ENCODE results near the gene NUPR1.
"Not testable (repeated sequence)": the region's sequence is repeated elsewhere in the genome, so short reads cannot be mapped to it uniquely, and the experiment has no call there.

Gene NUPR1

DNA sequence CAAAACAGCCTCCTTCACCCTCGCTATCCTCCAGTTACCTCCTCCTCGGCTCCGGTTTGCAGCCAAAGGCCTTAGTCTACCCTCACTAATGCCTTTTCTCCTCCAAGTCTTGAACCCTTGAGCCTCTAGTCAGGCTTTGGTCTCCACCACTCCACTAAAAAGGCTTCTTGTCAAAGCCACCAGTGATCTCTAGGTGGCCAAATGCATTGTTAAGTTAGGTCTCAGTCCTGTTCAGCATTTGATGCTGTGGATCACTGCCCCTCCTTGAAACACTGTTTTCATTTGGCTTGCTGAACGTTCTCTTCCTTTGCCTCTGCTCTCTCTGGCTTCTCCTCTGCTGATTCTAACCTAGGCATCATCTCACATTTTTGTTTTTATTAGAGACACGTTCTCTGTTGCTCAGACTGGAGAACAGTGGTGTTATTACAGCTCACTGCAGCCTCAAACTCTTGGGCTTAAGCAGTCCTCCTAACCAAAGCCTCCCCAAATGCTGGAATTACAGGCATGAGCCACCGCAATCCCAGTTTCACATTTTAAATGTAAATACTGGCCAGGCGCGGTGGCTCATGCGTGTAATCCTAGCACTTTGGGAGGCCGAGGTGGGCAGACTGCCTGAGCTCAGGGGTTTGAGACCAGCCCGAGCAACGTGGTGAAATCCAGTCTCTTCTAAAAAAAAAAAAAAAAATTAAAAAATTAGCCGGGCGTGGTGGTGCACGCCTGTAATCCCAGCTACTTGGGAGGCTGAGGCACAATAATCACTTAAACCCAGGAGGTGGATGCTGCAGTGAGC is 16.1 kb upstream of the NUPR1 start:
- DNase-seq (ENCODE audit: low spot score): no peak

DNA sequence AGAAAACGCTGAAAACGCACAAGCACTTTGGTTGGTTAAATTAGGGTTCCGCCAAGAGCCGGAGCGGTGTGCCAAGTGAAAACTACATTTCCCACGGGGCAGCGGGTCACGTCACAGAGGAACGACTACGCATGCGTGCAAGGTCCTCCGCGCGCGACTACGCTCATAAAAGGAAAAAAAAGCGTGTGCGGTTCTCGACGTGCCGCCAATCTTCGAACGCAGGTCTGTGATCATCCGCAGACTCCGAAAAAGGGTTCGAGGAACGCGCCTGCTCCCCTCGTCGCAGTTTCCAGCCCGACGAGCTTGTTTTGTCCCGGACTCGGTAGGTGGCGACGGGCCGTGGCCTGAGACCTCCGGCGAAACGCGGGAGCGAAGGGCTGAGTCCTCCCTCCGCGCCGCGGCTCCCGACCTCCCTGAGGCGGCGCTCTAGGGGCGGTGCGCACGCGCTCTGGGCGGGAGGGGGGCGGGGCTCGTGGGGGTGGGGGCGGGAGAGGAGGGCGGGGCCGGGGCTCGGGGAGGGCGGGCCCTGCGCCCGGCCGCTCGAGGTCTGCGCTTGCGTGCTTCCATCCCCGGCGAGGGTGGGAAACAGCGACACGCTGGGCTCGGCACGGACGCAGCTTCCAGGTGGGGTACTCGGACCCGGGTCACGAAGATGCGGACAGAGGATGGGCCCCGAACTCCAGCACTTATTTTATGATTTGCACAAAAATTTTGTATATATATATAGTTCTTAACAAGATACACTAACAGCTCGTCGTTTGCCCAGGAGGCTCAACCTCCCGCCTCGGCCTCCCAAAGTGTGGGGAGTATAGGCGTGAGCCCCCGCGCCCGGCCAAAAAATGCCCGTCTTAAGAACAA is 15.2 kb upstream of the NUPR1 start, which contains the start of gene SGF29:
SGF29 (plus strand) TSS at position 145 of the 858 bp plus-strand sequence. CDS start 27,150 bp downstream, outside the sequence.
- DNase-seq (ENCODE audit: low spot score): peak; percentile 95

DNA sequence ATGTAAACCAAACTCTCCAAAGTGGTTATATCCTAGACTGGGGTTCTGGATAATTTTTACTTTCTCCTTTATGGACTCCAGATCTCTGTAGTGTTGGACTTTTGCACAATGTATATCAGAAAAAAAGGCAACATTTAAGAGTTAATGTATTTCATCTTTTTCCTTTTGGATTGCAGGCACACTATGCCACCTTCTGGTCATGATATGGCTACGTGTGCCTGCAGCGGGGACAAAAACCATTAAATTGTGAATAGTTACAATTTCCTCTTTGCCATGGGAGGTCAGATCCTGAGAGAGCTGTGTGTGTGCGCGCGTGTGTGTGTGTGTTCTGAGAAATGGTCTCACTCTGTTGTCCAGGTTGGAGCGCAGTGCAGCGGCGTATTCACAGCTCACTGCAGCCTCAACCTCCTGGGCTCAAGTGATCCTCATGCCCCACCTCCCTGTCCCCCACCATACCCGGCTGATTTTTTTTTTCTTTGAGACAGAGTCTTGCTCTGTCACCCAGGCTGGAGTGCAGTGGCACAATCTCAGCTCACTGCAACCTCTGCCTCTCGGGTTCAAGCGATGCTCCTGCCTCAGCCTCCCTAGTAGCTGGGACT is 10.6 kb upstream of the NUPR1 start:
- peak; percentile 39 for DNase-seq (ENCODE audit: low spot score)

DNA sequence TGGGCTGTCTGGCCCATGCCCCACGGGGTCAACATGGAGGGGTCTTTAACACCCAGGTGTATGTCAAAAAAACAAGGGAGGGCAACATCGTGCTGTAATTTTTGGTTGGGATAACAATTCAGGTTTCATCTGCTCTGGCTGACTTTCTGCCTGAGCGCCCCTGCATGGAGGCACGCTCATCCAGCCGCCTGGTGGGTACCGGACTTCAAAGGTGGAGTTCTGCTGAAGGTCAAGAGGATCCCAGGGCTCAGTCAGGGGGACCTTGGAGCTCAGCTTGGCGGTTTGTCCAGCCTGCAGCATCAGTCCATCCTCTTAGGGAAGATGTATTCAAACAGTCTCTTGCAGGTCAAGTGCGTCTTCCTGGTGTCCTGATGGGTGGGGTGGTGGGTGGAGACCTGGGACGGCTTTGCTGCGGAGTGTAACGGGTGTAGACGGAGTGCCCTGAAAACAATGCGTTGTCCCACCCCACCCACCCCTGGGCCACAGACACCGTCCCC is 9.6 kb upstream of the NUPR1 start:
- DNase-seq (ENCODE audit: low spot score): no peak

DNA sequence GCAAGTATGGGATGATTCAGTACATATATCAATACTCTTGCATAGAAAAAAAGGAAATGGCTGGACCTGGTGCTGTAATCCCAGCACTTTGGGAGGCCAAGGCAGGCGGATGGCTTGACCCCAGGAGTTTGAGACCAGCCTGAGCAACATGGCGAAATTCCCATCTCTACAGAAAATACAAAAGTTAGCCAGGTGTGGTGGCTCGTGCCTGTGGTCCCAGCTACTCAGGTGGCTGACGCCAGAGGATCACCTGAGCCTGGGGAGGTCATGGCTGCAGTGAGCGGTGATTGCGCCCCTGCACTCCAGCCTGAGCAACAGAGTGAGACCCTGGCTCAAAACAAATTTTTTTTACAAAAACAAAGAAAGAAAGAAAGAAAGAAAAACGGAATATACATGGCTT is 7.9 kb upstream of the NUPR1 start:
- no peak for DNase-seq (ENCODE audit: low spot score)

DNA sequence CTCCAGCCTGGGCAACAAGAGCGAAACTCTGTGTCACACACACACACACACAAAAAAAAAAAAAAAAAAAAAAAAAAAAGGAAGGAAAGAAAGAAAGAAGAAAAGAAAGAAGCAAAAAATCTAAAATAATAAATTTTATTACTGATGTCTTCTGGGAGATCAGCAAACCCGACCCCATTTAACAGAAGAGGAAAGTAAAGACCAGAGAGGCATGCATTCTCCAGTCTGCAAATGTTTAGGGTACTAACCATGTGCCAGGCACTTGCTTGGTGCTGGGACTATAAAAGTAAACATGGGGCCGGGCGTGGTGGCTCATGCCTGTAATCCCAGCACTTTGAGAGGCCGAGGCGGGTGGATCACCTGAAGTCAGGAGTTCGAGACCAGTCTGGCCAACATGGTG is 7.2 kb upstream of the NUPR1 start:
- not testable (repeated sequence) for DNase-seq (ENCODE audit: low spot score)

DNA sequence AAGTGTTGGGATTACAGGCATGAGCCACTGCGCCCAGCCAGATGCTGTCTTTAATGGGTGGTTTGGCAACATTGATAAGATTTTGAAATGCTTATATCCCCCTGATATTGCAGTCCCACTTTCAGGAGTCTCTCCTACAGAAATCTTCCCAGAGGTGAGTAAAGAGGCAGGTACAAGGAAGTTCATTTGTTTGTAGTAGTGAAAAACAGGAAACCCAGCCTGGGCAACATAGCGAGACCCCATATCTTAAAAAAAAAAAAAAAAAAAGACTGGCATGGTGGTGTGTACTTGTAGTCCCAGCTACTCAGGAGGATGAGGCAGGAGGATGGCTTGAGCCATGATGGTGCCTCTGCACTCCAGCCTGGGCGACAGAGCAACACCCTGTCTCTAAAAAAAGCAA is 6.2 kb upstream of the NUPR1 start:
- DNase-seq (ENCODE audit: low spot score): no peak

DNA sequence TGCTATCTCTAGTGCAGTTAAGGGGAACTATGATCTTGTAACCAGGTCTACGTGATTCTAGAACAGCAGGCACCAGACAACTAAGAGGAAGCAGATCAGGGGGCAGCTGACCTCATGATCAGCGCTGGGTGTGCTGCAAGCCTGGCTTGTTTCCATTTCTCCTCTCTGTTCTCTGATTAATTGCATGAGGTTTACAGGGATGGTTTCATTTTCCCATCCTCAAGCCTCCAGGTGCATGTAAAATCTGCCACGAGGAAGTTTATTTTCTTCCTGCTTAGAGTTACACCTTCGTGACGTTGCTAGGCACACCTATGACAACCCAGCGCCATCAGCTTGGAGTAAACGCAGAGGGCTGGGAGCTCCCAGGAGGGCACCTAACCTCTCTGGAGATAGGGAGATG is 4.3 kb upstream of the NUPR1 start:
- DNase-seq (ENCODE audit: low spot score): no peak

DNA sequence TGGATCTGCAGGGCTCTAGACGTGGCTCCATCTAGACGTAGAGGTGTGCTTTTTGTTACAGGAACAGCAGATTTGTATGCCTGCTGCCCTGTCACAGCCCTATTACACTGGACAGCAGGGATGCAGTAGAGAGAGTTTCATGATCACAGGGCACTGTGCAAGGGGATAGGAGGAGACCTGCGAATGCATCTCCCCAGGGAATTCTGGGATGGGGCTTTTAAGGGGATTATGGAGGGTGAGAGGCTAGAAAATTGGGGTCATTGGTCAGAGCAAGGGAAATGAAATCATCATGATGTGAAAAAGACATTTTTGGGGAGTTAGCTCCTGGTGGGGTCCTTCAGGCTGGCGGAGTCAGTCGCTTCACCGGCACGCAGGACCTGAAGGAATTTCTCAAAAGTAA is 3.9 kb upstream of the NUPR1 start:
- DNase-seq (ENCODE audit: low spot score): no peak

DNA sequence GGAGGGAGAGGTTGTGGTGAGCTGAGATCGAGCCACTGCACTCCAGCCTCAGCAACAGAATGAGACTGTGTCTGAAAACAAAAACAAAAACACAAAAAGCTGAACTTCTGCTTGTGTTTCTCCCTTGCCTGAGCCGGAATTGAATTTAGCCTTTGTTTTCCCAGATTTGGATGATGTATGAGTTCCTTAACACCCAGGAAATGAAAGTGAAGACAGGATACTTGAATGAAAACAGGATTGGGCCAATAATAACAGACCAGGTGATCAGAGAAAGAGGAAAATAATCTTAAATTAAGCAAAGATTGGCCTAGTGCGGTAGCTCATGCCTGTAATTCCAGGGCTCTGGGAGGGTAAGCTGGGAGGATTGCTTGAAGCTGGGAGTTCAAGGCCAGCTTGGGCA is 1.6 kb upstream of the NUPR1 start:
- no peak for DNase-seq (ENCODE audit: low spot score)

DNA sequence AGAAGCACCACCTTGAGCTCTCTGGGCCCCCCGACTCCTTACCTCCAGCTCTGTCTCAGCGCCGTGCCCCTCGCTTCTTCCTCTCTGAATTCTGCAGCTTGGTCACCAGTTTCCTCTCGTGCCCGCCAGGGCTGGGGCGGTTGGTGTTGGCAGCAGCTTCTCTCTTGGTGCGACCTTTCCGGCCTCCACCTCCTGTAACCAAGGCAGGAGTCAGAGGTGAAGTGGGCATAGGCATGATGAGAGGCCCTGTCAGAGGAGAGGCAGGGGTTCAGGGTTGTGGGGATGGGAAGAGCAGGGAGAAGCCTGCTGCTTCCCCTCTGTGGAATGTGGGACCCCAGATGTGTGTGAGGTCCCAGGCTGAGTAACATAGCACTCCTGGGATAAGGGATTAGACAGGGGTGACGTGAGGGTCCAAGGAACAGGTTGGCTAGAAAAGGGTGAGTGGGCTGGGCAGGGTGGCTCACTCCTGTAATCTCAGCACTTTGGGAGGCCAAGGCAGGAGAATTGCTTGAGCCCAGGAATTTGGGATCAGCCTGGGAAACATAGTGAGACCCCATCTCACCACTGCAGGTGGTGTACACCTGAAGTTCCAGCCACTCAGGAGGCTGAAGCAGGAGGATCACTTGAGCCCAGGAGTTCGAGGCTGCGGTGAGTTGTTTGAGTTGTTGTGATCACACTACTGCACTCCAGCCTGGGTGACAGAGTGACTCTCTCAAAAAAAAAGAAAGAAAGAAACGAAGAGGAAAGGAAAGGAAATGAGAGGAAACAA is 626 bp downstream of the NUPR1 start:
- DNase-seq (ENCODE audit: low spot score): no peak

DNA sequence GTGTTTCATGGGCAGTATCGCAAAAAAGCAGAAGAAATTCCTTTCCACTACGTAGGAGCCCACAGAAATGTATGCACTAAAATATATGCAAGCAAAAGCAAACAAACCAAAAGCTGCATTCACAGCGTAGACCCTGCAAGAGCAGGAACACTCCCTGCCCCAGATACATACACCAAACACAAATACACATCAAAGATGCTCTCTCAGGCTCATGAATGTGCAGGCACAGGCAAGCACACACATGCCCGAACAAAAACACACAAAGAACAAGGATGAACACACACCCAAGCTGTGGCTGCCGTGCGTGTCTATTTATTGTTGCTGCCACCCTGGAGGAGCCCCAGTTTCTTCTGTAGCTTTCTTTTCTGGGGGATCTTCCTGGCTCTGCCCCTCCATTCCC is 1.7 kb downstream of the NUPR1 start:
- no peak for DNase-seq (ENCODE audit: low spot score)

DNA sequence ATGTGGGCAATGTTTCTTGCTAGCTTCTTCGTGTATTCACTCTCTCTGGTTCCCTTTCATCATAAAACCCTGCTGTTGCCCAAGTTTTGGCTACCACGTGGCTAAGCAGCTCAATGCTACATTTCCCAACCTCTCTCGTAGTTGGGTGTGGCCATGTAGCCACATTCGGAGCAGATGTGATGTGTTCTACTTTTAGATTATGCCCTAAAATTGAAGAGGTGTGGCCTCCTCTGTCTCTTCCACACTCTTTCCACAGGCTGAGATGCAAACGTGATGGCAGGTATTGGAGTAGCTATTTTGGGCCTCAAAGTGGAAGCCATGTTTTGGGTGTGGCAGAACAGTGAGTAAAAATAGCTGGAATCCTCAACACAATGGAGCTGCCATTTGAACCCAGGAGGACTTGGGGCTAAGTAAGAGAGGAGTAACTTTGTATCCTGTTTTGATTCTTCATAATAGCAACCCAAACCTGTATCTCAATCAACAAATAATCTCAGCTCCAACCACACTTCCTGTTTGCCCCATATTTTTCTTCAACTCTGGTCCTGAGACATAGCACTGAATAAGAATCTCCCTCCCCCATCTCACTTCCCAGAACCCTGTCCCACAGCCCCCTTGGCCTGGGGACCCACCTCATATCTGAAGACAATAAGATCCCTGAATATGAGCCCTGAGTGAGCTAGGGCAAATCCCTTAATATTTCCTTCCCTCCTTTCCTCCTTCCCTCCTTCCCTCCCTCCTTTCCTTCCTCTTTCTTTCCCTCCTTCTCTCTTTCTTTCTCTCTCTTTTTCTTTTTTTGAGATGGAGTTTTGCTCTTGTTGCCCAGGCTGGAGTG is 4.0 kb downstream of the NUPR1 start:
- DNase-seq (ENCODE audit: low spot score): peak; percentile 39

DNA sequence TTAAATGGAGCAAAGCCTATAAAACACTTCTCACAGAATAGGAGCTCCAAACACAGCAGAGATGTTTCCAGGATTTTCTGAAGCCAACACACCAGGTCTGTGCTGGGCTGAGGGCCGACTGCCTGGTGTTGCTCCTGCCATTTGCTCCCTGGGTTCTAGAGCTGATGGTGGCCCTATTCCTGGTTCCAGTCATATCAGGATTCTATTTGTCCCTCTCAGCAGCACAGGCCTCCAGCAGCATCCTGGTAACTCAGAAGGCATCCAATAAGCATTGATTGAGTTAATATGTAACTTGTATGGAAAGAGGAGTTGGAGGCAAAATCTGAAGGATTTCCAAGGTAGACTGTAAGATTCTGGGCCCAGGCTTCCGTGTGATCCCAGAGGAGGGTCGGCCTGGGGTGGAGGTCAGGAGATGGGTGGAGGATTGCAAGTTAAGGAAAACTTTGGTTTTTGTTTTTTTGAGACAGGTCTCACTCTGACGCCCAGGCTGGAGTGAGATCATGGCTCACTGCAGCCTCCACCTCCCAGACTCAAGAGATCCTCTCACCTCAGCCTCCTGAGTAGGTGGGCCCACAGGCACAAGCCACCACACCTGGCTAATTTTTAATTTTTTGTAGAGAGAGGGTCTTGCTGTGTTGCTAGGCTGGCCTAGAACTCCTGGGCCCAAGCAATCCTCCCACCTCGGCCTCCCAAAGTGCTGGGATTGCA is 5.7 kb downstream of the NUPR1 start:
- DNase-seq (ENCODE audit: low spot score): no peak

DNA sequence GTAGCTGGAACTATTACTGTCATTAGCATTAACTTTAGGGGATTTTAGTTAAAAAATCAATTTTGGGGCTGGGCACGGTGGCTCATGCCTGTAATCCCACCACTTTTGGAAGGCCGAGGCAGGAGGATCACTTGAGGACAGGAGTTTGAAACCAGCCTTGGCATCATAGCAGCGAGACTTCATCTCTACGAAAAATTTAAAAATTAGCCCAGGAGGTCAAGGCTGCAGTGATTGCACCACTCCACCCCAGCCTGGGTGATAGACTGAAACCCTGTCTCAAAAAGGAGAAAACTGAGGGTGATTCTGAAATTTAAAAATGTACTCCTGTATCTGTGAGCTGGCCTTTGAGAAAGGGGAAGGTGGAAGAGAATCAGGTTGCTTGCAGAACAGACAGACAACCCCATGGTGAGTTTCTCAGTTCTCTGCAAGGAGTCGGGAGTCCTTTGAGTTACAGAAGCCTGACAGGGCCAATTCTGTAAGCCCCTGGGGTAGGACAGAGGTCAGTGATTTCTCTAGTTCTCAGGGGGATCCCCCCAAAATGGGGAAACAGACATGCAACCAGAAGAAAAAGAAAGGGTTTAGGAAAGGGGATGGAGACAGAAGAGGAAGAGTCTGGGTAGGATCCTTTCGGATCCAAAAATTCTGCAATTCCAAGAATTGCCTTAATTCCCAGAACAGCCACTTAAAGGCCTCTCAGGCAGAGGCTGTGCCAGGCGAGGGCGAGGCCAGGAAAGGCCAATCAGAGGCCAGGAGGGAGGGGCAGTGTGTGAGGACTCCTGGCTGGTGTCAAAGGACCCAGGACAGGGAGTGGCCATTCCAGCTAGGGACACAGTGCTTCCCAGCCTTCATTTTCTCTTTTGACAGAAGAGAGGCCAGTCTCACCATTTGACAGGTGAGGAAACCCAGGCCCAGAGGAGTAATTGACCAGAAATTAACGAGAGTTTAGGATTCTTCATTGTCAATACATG is 6.7 kb downstream of the NUPR1 start:
- no peak for DNase-seq (ENCODE audit: low spot score)

DNA sequence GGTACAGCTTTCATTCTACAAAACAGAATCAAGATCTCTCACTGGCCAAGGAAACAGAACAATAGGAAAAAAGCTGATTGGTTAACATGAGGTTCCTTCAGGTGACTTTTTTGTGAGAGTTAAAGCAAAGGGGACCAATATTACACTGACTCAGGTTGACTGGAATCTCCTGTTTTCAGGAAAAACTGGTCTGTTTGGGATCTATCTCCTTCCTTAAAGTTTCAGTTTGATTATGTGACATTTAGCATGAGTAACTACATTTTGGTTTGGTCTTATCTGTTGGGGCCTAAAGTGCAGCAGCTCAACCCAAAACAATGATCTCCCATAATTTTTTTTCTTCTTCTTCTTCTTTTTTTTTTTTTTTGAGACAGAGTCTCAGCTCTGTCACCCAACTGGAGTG is 9.7 kb downstream of the NUPR1 start:
- no peak for DNase-seq (ENCODE audit: low spot score)

DNA sequence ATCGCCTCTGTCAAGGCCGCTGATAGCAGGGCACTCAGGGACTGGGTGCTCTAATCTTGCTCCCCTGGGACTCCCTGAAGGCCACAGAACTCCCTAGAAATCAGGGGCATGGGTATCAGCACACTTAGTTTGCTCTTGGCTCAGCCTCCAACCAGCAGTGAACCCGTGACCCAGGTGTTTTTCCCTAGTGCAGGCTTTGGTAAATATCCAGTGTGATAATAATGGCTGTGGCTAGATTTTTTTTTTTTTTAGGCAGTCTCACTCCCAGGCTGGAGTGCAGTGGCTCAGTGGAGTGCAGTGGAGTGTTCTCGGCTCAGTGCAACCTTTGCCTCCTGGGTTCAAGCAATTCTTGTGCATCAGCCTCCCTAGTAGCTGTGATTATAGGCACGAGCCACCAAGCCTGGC is 10.3 kb downstream of the NUPR1 start:
- DNase-seq (ENCODE audit: low spot score): no peak

DNA sequence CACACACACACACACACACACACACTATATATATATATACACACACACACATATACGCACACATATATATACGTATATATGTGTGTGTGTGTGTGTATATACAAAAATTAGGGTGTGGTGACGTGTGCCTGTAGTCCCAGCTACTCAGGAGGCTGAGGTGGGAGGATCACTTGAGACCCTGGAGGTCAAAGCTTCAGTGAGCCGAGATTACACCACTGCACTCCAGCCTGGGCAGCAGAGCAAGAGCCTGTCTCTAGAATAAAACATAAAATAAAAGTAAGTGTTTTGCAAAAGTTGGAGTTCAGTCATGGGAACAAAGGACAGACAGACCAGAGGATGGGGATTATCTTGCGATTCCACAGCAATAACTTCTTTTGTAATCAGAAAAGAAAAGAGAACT is 10.8 kb downstream of the NUPR1 start:
- DNase-seq (ENCODE audit: low spot score): no peak
